Stimulated activated CD4-positive, alpha-beta T cell treated with anti-CD3 and anti-CD28 coated beads, Interleukin-12 subunit alpha, Interleukin-12 subunit beta, amount 100 ng/mL, for 4 hours (primary cell): ENCODE results near the gene C2orf80.
"Not testable (repeated sequence)": the region's sequence is repeated elsewhere in the genome, so short reads cannot be mapped to it uniquely, and the experiment has no call there.

Experiments used
- DNase-seq: peaks from one replicate; pipeline ENCODE4 v3.0.0-alpha.2; 2020

Gene C2orf80

GRCh38 chr2:208175840-208176153, 14.0 kb downstream of the C2orf80 start:
- no peak for DNase-seq

GRCh38 chr2:208175069-208175839, 14.6 kb downstream of the C2orf80 start:
- peak; percentile 42 for DNase-seq

GRCh38 chr2:208174144-208174543, 15.7 kb downstream of the C2orf80 start:
- DNase-seq, result no peak

GRCh38 chr2:208172125-208172524, 17.7 kb downstream of the C2orf80 start:
- no peak for DNase-seq

GRCh38 chr2:208164951-208165755, 24.7 kb downstream of the C2orf80 start:
- DNase-seq, result no peak

GRCh38 chr2:208163489-208163888, 26.3 kb downstream of the C2orf80 start, which contains the start of gene CRYGA:
TSS of gene CRYGA (minus strand) at chr2:208163589. CDS start at chr2:208163556, 33 bp downstream.
- no peak for DNase-seq

GRCh38 chr2:208156439-208156838, 33.4 kb downstream of the C2orf80 start:
- no peak for DNase-seq

- DNase-seq, result no peak
Observed at GRCh38 chr2:208153156-208153555, 36.7 kb downstream of the C2orf80 start.

GRCh38 chr2:208150956-208151355, 38.9 kb downstream of the C2orf80 start:
- no peak for DNase-seq

GRCh38 chr2:208150094-208150493, 39.7 kb downstream of the C2orf80 start:
- DNase-seq, result no peak

GRCh38 chr2:208148803-208149202, 41.0 kb downstream of the C2orf80 start:
- DNase-seq, result no peak

- DNase-seq, result no peak
Observed at GRCh38 chr2:208147759-208148158, 42.1 kb downstream of the C2orf80 start.

GRCh38 chr2:208147008-208147407, 42.8 kb downstream of the C2orf80 start:
- DNase-seq, result no peak

GRCh38 chr2:208146006-208146405, 43.8 kb downstream of the C2orf80 start, which contains the start of gene CRYGB:
TSS of gene CRYGB (minus strand) at chr2:208146158. CDS start at chr2:208146120, 38 bp downstream.
- DNase-seq, result no peak

- no peak for DNase-seq
Observed at GRCh38 chr2:208142925-208143799, 46.7 kb downstream of the C2orf80 start.

GRCh38 chr2:208142240-208142924, 47.4 kb downstream of the C2orf80 start:
- no peak for DNase-seq

- DNase-seq, result no peak
Observed at GRCh38 chr2:208139447-208139846, 50.4 kb downstream of the C2orf80 start.

- not testable (repeated sequence) for DNase-seq
Observed at GRCh38 chr2:208138334-208138733, 51.5 kb downstream of the C2orf80 start.

GRCh38 chr2:208136716-208137094, 53.1 kb downstream of the C2orf80 start:
- no peak for DNase-seq

GRCh38 chr2:208135794-208136715, 53.8 kb downstream of the C2orf80 start:
- DNase-seq, result no peak

- no peak for DNase-seq
Observed at GRCh38 chr2:208134928-208135586, 54.8 kb downstream of the C2orf80 start.
